ENCODE data around the gene HPS4.

DNA sequence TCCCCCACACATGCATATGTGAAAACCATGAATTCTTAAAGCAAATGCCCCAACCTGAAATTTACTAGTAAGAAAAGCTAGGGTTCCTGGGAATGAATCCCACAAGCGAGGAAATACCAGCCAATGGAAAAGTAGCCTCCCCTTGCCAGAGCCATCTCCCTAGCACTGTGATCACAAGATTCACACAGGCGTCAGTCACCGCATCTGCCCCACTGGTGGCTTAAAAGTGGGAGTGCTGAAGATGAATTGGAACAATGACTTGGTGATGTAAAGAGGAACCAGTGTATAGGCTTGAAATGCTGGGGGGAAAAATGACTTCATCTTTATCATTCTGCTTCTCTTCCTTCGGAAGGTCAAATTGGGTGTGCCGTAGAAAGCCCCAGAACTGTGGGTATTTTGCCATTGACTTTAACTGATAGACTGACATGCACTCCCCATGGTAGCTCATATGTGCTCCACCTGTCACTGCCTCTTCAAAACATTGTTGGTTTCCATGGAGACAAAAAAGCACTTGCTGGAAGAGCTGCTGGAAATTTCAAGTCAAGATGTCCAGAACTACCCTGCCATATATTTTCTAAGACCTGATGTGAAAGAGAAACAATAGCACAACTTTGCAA lies 73.8 kb downstream of the HPS4 start:
- TF ChIP-seq, protein P1, sequence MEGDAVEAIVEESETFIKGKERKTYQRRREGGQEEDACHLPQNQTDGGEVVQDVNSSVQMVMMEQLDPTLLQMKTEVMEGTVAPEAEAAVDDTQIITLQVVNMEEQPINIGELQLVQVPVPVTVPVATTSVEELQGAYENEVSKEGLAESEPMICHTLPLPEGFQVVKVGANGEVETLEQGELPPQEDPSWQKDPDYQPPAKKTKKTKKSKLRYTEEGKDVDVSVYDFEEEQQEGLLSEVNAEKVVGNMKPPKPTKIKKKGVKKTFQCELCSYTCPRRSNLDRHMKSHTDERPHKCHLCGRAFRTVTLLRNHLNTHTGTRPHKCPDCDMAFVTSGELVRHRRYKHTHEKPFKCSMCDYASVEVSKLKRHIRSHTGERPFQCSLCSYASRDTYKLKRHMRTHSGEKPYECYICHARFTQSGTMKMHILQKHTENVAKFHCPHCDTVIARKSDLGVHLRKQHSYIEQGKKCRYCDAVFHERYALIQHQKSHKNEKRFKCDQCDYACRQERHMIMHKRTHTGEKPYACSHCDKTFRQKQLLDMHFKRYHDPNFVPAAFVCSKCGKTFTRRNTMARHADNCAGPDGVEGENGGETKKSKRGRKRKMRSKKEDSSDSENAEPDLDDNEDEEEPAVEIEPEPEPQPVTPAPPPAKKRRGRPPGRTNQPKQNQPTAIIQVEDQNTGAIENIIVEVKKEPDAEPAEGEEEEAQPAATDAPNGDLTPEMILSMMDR (IDR thresholded peaks at IDR 0.05 in 4 of 5, conservative IDR thresholded peaks at IDR 0.05 in 1 of 5) = no peak
- TF ChIP-seq POLR2A (IDR thresholded peaks at IDR 0.05) = no peak
